ENCODE measurements around the gene TMEM150B.

TMEM150B gene

GRCh38 chr19:55304279-55304978, 20.7 kb downstream of the TMEM150B start:
- DNase-seq = peak; percentile 63

GRCh38 chr19:55303477-55303876, 21.7 kb downstream of the TMEM150B start:
- DNase-seq = no peak

- DNase-seq = no peak
Measured at GRCh38 chr19:55302318-55302703, 22.8 kb downstream of the TMEM150B start.

GRCh38 chr19:55301459-55302317, 23.5 kb downstream of the TMEM150B start:
- DNase-seq = peak; percentile 92

- no peak for DNase-seq
Measured at GRCh38 chr19:55300886-55301458, 24.2 kb downstream of the TMEM150B start.

- DNase-seq = no peak
Measured at GRCh38 chr19:55299991-55300390, 25.1 kb downstream of the TMEM150B start.

- peak; percentile 61 for DNase-seq
Measured at GRCh38 chr19:55297267-55297666, 27.9 kb downstream of the TMEM150B start.

- no peak for DNase-seq
Measured at GRCh38 chr19:55289117-55289796, 35.9 kb downstream of the TMEM150B start.

- no peak for DNase-seq
Measured at GRCh38 chr19:55287361-55288079, 37.6 kb downstream of the TMEM150B start.

GRCh38 chr19:55285229-55285890, 39.8 kb downstream of the TMEM150B start:
- no peak for DNase-seq

GRCh38 chr19:55284405-55285058, 40.6 kb downstream of the TMEM150B start:
- no peak for DNase-seq

GRCh38 chr19:55283548-55284377, 41.4 kb downstream of the TMEM150B start, which contains the start of gene BRSK1:
Gene BRSK1, plus strand, starts transcription at chr19:55283997. Its CDS starts 446 bp downstream, at chr19:55284443.
- peak; percentile 45 for DNase-seq

- DNase-seq = peak; percentile 99
Measured at GRCh38 chr19:55279770-55280643, 45.1 kb downstream of the TMEM150B start, which contains the start of gene HSPBP1. Gene HSPBP1, minus strand, starts transcription at chr19:55280110. Its CDS starts 502 bp downstream, at chr19:55279608.

- no peak for DNase-seq
Measured at GRCh38 chr19:55279340-55279739, 45.8 kb downstream of the TMEM150B start.

- DNase-seq = no peak
Measured at GRCh38 chr19:55278391-55279135, 46.6 kb downstream of the TMEM150B start.

GRCh38 chr19:55277494-55277893, 47.6 kb downstream of the TMEM150B start:
- no peak for DNase-seq

GRCh38 chr19:55276720-55277430, 48.3 kb downstream of the TMEM150B start:
- DNase-seq = no peak

All from OCI-M1 (cell line).